ENCODE results near the gene MRPS17.

DNA sequence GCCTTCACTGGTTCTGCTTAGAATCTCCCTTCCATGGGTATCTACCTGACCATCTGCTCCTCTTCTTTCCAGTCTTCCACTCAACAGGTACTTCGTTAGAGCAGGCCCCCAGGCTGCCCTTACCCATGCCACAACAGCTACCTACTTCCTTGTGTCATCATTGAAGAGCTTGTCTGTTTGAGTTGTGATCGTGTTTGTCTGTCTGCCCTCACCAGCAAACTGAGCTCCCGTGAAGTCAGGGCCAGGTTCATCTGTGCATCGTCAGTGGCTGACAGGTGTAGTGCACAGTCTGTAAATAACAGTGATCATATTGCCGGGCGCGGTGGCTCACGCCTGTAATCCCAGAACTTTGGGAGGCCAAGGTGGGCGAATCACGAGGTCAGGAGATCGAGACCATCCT is 17.7 kb downstream of the MRPS17 start:
- TF ChIP-seq TAF1 (IDR thresholded peaks at IDR 0.05; ENCODE audit: borderline replicate concordance, insufficient read depth, low read length) = no peak
- no peak for TF ChIP-seq POLR2AphosphoS5 (IDR thresholded peaks at IDR 0.05; ENCODE audit: low read depth, low read length)
- TF ChIP-seq SIN3A (IDR thresholded peaks at IDR 0.05; ENCODE audit: borderline replicate concordance, insufficient read depth, low read length) = no peak

All from PFSK-1 (cell line).